GM12801 (cell line): ENCODE measurements around the gene SCO2.

ENCODE experiments used
- CTCF ChIP-seq: IDR thresholded peaks from one replicate; pipeline ENCODE4 v1.5.1; 2011; ENCODE audit warnings: control low read depth; ENCODE audit not compliant: insufficient read length; ENCODE audit errors: extremely low read depth

SCO2 gene

GRCh38 chr22:50487290-50488005, 38.0 kb downstream of the SCO2 start:
- TF ChIP-seq CTCF: no peak

DNA sequence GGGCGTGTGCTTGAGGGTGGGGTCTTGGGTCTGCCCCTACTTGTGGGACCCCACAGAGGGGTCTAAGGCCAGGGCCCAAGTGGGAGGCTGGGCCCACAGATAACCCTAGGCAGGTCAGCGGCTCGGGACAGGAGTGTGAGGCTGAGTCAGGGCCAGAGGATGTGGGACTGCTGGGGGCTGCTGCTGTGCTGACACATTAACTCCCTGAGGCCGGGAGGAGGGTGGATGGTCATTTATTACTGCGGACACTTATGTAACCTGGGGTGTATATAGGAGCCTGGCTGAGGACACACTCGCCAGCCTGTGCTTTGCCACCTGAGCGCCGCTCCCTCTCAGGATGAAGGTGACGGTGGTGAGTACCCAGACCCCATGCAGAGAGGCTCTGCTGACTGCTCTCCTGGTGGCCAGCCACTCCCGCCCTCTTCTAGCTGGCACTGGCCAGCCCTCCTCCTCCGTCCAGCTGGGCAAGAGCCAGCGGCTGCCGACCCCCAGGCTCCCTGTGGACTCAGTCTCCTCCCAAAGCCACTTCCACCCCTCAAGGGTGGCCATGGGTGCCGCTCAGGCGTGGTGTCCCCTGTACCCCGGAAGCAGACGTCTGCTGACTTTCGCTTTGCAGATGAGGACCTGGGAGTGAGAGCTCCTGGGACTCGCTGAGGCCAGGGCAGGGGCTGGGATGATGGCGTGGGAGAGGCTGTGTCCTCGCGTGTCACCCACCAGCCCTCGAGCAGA, 38.7 kb downstream of the SCO2 start, which contains the start of gene MIOX:
Gene MIOX (plus strand): TSS at position 299 of the 729 bp plus-strand sequence. CDS start 39 bp downstream, at position 338.
- TF ChIP-seq CTCF: no peak

DNA sequence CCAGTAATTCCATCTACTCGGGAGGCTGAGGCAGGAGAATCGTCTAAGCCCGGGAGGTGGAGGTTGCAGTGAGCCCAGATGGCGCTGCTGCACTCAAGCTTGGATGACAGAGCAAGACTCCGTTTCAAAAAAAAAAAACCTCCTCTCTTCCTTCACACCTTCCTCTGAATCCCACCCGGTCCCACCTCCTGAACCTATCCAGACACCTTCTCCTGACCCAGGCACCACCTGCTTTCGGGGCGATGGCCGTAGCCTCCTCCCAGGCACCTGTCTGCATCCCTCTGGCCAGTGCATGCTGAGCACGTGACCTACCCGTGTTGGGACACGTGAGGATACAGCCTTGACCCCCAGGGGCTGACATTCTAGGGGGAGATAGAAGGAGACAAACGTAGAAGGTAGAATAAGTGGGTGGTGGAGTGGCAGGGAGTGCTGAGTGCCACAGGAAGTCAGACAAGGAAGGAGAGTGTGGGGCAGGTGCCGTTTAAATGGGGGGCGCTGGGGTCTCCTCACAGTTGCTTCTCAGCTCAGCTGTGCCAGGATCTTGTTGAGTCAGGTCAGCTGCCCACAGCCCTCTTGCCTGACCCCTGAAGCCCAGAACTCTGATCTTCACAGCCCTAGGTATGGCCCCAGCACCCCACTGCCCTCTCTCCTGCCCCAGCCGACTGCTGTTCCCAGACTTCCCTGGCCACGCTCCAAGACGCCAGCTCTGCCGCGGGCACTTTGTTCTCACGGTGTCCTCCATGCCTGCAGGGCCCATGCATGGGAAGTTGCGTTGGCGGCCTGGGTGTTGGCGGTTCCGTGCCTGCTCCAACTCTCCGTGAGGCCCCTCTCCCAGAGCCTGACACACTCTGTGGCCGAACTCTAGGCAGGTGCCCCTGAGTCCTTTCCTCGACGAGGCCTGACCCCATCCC, 39.9 kb downstream of the SCO2 start:
- TF ChIP-seq CTCF: no peak

DNA sequence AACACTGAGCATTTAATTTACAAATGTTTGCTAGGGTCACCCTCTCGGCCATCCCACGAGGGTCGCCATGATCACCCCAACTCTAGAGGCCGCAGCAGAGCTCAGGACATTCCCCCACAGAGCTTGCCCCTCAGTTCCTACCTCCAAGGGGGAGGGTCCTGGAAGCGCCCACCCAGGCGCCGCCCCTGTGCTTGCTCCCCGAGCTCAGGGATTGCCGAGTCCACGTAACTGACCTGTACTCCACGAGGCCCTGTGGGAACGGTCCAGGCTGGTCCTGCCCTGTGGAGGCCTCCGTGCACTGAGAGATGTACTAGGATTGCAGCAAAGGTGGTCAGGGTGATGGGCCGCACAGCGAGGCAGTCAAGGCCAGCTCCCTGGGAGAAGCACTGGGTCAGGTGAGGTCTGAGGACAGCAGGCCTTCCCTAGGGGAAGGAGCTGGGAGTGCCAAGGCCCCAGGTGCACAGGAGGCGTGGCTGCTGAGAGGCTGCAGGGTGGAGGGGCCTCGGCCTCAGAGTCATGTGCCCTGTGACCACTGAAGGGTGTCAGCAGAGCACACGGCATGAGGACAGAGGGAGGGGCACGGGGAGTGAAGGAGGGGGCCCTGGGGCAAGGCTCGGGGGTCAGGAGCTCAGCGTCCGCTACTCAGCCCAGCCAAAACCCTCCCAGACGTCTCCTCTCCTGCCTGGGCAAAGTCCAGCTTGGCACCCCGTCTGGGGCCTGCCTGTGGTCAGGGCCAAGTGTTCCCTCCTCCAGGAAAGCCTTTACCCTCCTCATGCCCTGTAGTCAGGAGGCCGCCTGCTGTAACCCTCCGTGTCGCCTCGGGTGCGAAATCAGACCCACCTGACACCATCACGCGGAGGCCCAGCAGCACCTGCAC, 41.2 kb downstream of the SCO2 start:
- TF ChIP-seq CTCF: no peak

GRCh38 chr22:50483556-50483955, 41.8 kb downstream of the SCO2 start:
- no peak for TF ChIP-seq CTCF

DNA sequence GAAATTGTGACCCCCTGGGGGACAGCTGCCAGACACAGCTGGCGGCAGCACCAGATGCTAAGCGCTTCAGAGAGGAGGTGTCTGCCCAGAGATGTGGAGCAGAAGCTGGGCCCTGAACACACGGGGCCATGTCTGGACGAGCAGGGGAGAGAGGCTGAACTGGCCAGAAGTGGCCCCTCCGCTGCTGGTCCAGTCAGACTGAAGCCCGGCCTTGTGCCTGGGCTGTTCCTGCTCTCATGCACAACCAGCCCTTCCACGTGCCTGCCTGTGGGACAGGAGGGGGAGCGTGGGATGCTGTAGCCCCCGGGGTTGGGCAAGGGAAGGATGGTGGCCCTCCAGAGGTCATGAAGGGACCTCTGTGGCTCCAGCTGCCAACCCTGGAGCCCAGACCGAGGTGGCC, 42.3 kb downstream of the SCO2 start:
- no peak for TF ChIP-seq CTCF
